HG03060 (cell line): ENCODE data around the gene PALLD.
"Not testable (repeated sequence)": the region's sequence is repeated elsewhere in the genome, so short reads cannot be mapped to it uniquely, and the experiment has no call there.

Experiments
- ATAC-seq: cut with Tn5 transposase; IDR thresholded peaks from one replicate; pipeline ENCODE4 v1.9.1; 2021; ENCODE audit warnings: low read depth, moderate number of reproducible peaks; ENCODE audit not compliant: unreplicated experiment

The PALLD gene

GRCh38 chr4:168691631-168692369 is 194.9 kb downstream of the PALLD start:
- ATAC-seq: no peak

- ATAC-seq: no peak
Measured at GRCh38 chr4:168693750-168694490, 197.1 kb downstream of the PALLD start.

- no peak for ATAC-seq
Measured at GRCh38 chr4:168694667-168695066, 197.8 kb downstream of the PALLD start.

GRCh38 chr4:168695288-168695687 is 198.4 kb downstream of the PALLD start:
- no peak for ATAC-seq

- no peak for ATAC-seq
Measured at GRCh38 chr4:168696280-168696679, 199.4 kb downstream of the PALLD start.

- ATAC-seq: no peak
Measured at GRCh38 chr4:168696826-168697225, 200.0 kb downstream of the PALLD start.

GRCh38 chr4:168699224-168699878 is 202.5 kb downstream of the PALLD start:
- no peak for ATAC-seq

- no peak for ATAC-seq
Measured at GRCh38 chr4:168701061-168701460, 204.2 kb downstream of the PALLD start.

- ATAC-seq: not testable (repeated sequence)
Measured at GRCh38 chr4:168702581-168703087, 205.8 kb downstream of the PALLD start.

- ATAC-seq: no peak
Measured at GRCh38 chr4:168705121-168705520, 208.3 kb downstream of the PALLD start.

- ATAC-seq: no peak
Measured at GRCh38 chr4:168707205-168707604, 210.4 kb downstream of the PALLD start.

GRCh38 chr4:168708108-168708507 is 211.3 kb downstream of the PALLD start:
- no peak for ATAC-seq

GRCh38 chr4:168710353-168710946 is 213.6 kb downstream of the PALLD start:
- no peak for ATAC-seq

GRCh38 chr4:168711197-168712140 is 214.6 kb downstream of the PALLD start:
- no peak for ATAC-seq

GRCh38 chr4:168712316-168712890 is 215.6 kb downstream of the PALLD start:
- no peak for ATAC-seq

GRCh38 chr4:168713253-168713652 is 216.4 kb downstream of the PALLD start:
- no peak for ATAC-seq

GRCh38 chr4:168715896-168716295 is 219.0 kb downstream of the PALLD start:
- no peak for ATAC-seq

- ATAC-seq: no peak
Measured at GRCh38 chr4:168716406-168717129, 219.7 kb downstream of the PALLD start.

GRCh38 chr4:168717847-168718246 is 221.0 kb downstream of the PALLD start:
- ATAC-seq: no peak
